Measurements from ENCODE around the gene TPH1. TPM values are rescaled to one million over a fixed set of nuclear protein-coding genes. Genes with fewer than 3 reads are reported as not detected.

The TPH1 gene
- total and polyA plus RNA-seq, 7 donors: 0.03 to 0.28 (median 0.07) TPM; not detected in 1

GRCh38 chr11:18088366-18088765 is 42.3 kb upstream of the TPH1 start:
- 96 to 98% (median 98%) methylated on average over 2 of the region's 2 CpGs for WGBS, 3 donors
- Histone ChIP-seq H3K4me1 (no peaks in the 10 kb centered on the region), H3K4me3 (no peak overlapping the region), H3K27me3 (ENCODE audit: insufficient read depth in 3 of 3, low read length in 2 of 3) (no peaks in the 10 kb centered on the region), H3K9me3 (no peaks in the 10 kb centered on the region), H3K27ac (no peak overlapping the region), H3K36me3 (ENCODE audit: insufficient read depth in 1 of 2, low read depth in 1 of 2) (peaks cover 6 to 91% of the 10 kb centered on the region in 2 donors)
- intact Hi-C loops (cut with DNase I): loop anchor here in 1 of 2 donors (10.0 kb wide), 1 partner anchor 216 kb away; no protein-coding TSS in a partner anchor
- TF ChIP-seq CTCF (IDR thresholded peaks at IDR 0.05): no peak
- ATAC-seq: no peak
- no peak for DNase-seq

- intact Hi-C loops (cut with DNase I): loop anchor here in 1 of 2 donors (10.0 kb wide), 1 partner anchor 223 kb away; no protein-coding TSS in a partner anchor
- TF ChIP-seq CTCF (IDR thresholded peaks at IDR 0.05): no peak
- no peaks in the 10 kb centered on the region for H3K4me1 ChIP-seq
- H3K9me3 ChIP-seq: no peaks in the 10 kb centered on the region
- 65 to 79% (median 70%) methylated on average over 2 of the region's 2 CpGs for WGBS, 3 donors
- no peak overlapping the region for H3K27ac ChIP-seq
- ATAC-seq (no peak), DNase-seq (no peak)
- peaks cover 0 to 75% of the 10 kb centered on the region in 2 donors for H3K36me3 ChIP-seq (ENCODE audit: insufficient read depth in 1 of 2, low read depth in 1 of 2)
- H3K4me3 ChIP-seq: no peak overlapping the region
- no peaks in the 10 kb centered on the region for H3K27me3 ChIP-seq (ENCODE audit: insufficient read depth in 3 of 3, low read length in 2 of 3)
Measured at GRCh38 chr11:18081551-18081950, 35.5 kb upstream of the TPH1 start.

GRCh38 chr11:18080451-18080850 is 34.4 kb upstream of the TPH1 start:
- no peak for TF ChIP-seq CTCF (IDR thresholded peaks at IDR 0.05)
- DNase-seq (no peak), ATAC-seq (no peak)
- Histone ChIP-seq H3K4me3 (no peak overlapping the region), H3K9me3 (no peaks in the 10 kb centered on the region), H3K27me3 (ENCODE audit: insufficient read depth in 3 of 3, low read length in 2 of 3) (no peaks in the 10 kb centered on the region), H3K36me3 (ENCODE audit: insufficient read depth in 1 of 2, low read depth in 1 of 2) (peaks cover 0 to 64% of the 10 kb centered on the region in 2 donors), H3K27ac (no peak overlapping the region), H3K4me1 (no peaks in the 10 kb centered on the region)
- intact Hi-C loops (cut with DNase I): loop anchor here in 1 of 2 donors (10.0 kb wide), 1 partner anchor 224 kb away; no protein-coding TSS in a partner anchor
- WGBS, 3 donors: 75 to 84% (median 77%) methylated on average over 4 of the region's 4 CpGs

GRCh38 chr11:18078909-18079308 is 32.8 kb upstream of the TPH1 start:
- WGBS, 3 donors: 93 to 95% (median 95%) methylated on average over 2 of the region's 2 CpGs
- ATAC-seq: no peak
- no peak for TF ChIP-seq CTCF (IDR thresholded peaks at IDR 0.05)
- Histone ChIP-seq H3K4me3 (no peak overlapping the region), H3K9me3 (no peaks in the 10 kb centered on the region), H3K27ac (no peak overlapping the region), H3K36me3 (ENCODE audit: insufficient read depth in 1 of 2, low read depth in 1 of 2) (peaks cover 0 to 54% of the 10 kb centered on the region in 2 donors), H3K27me3 (ENCODE audit: insufficient read depth in 3 of 3, low read length in 2 of 3) (no peaks in the 10 kb centered on the region), H3K4me1 (no peaks in the 10 kb centered on the region)
- no peak for DNase-seq
- intact Hi-C loops (cut with DNase I): no loop called here

- Histone ChIP-seq H3K9me3 (no peaks in the 10 kb centered on the region), H3K4me3 (no peak overlapping the region), H3K27ac (no peak overlapping the region), H3K4me1 (no peaks in the 10 kb centered on the region), H3K36me3 (ENCODE audit: insufficient read depth in 1 of 2, low read depth in 1 of 2) (peaks cover 0 to 23% of the 10 kb centered on the region in 2 donors), H3K27me3 (ENCODE audit: insufficient read depth in 3 of 3, low read length in 2 of 3) (no peaks in the 10 kb centered on the region)
- 90 to 94% (median 92%) methylated on average over 3 of the region's 3 CpGs for WGBS, 3 donors
- TF ChIP-seq CTCF (IDR thresholded peaks at IDR 0.05): no peak
- no peak for DNase-seq
- ATAC-seq: no peak
- intact Hi-C loops (cut with DNase I): no loop called here
Measured at GRCh38 chr11:18075444-18075843, 29.4 kb upstream of the TPH1 start.

Data from psoas muscle (tissue), 8 donors.